ENCODE measurements around the gene COL5A1.

GRCh38 chr9:134772331-134772730, 130.7 kb downstream of the COL5A1 start:
- no peak for TF ChIP-seq RAD21 (IDR thresholded peaks at IDR 0.05; ENCODE audit: low read depth)
- TF ChIP-seq YY1 (IDR thresholded peaks at IDR 0.05; ENCODE audit: low read depth), result no peak
- TF ChIP-seq EP300 (IDR thresholded peaks at IDR 0.05; ENCODE audit: borderline replicate concordance), result no peak
- no peak for TF ChIP-seq TCF12 (IDR thresholded peaks at IDR 0.05; ENCODE audit: low read depth)
- TF ChIP-seq FOXM1 (IDR thresholded peaks at IDR 0.05; ENCODE audit: borderline replicate concordance, low read depth), result no peak
- no peak for TF ChIP-seq REST (IDR thresholded peaks at IDR 0.05; ENCODE audit: low read depth)
- no peak for TF ChIP-seq MAX (IDR thresholded peaks at IDR 0.05)
- TF ChIP-seq TAF1 (IDR thresholded peaks at IDR 0.05; ENCODE audit: low read depth), result no peak

All from Ishikawa (cell line).